NCI-H345 (cell line): ENCODE results near the gene SPNS3.

Experiments
- DNase-seq: peaks from one replicate; lab custom pipeline; 2025; lab: John Stamatoyannopoulos, UW

The SPNS3 gene

DNA sequence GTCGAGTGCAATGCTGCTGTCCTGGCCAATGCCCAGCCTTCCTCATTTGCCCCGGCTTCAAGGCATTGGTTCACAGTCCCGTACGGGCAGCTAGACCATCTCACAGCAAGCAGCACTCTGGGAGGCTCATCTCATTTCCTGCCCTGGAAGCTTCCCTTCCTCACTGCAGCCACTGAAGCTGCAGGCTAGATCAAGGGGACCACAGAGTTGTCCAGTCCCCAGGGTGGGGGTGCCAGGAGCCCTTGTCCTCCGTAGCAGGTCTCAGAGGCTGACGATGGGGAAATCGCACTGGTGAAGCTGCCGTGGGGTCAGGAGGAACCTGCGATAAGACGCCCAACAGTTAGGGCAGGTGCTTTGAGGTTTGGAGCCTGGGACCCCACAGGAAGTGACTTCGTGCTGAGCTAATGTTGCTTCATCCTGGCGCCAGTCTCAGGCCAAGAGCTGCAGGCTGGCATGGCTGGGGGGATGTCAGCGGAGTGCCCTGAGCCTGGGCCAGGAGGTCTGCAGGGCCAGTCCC, at the start of gene SPNS3:
SPNS3 (plus strand) TSS at position 426 of the 517 bp plus-strand sequence; CDS start at position 454, 28 bp downstream.
- DNase-seq, result no peak

DNA sequence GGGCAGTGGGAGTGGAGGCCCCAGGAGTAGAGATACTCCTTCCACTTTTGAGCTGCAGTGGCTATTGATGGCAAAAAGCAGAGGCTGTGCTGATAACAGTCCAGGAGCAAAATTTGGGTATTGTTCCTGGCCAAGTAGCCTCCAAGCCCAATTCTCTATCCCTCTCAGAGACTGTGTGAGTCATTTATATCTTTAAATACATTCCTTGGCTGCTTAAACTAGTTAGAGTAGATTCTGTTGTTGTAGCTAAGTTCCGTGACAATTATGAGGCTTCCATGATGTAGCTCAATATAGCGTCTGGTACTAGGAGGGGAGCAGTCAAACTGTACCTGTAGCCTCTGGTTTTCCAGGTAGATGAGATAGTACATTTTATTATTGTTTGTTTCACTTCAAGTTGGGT, 47.3 kb upstream of the SPNS3 start:
- DNase-seq, result no peak

DNA sequence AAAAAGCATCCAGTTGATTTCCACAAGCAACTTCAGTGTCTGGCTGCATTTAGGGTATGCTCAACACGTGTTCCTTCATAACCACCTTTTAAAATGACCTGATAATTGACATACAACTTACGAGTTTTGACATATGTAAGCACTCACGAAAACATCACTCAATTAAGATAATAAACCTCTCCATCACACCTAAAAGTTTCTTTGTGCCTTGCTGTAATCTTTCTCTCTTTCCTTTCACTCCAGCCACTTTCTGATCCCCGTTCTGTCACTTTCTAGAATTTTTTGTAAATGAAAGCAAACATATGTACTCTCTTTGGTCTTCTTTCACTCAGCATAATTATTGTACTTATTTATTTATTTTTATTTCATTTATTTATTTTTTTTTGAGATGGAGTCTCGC, 46.6 kb upstream of the SPNS3 start:
- no peak for DNase-seq

GRCh38 chr17:4389079-4389478, 44.7 kb upstream of the SPNS3 start:
- DNase-seq, result no peak

GRCh38 chr17:4393806-4394205, 39.9 kb upstream of the SPNS3 start:
- DNase-seq, result no peak

DNA sequence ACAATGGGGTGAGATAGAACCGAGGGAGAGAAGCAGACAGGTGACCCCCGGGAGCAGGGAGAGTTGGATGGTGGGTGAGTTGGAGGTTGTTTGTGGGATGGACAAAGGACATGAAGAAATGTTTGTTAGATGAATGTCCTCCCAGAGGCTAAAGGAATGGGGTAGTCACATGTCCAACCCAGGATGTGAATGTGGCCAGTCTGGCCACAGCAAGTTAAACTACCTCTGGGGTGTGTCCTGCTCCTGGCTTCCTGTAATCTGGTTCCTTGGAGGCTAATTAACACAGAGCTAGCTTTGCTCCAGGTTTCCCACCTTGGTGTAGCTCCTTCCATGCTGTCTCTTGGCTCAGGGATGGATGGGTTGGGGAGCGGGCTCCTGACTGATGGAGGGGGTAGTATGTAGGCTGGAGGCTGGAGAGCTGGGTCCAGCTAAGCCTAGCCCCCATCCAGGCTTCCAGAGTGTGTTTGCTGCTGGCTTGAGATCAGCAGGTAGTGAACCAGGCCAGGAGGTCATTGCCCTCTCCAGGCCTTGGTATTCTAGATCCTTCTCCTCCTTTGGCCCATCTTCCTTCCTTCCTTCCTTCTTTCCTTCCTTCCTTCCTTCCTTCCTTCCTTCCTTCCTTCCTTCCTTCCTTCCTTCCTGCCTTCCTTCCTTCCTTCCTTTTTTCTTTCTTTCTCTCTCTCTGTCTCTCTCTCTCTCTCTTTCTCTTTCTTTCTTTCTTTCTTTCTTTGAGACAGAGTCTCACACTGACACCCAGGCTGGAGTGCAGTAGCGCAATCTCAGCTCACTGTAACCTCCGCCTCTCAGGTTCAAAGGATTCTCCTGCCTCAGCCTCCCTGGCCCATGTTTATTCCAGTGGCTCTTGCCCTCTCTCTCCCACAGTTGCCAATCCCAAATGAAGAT, 39.3 kb upstream of the SPNS3 start:
- DNase-seq, result no peak

GRCh38 chr17:4395111-4395478, 38.6 kb upstream of the SPNS3 start:
- DNase-seq, result no peak

DNA sequence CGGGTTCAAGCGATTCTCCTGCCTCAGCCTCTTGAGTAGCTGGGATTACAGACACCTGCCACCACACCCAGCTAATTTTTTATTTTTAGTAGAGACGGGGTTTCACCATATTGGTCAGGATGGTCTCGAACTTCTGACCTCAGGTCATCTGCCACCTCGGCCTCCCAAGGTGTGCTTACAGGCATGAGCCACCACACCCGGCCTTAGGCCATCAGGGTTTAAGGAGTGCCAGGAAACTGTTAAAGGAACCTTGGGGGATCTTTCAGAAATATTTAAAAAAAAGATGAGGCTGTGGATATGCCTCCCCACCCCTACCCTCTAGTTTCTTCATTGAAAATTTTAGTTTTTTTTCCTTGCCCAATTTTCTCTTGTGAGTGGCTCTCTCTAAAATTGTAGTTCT, 35.9 kb upstream of the SPNS3 start:
- no peak for DNase-seq

GRCh38 chr17:4405038-4405669, 28.6 kb upstream of the SPNS3 start:
- no peak for DNase-seq

DNA sequence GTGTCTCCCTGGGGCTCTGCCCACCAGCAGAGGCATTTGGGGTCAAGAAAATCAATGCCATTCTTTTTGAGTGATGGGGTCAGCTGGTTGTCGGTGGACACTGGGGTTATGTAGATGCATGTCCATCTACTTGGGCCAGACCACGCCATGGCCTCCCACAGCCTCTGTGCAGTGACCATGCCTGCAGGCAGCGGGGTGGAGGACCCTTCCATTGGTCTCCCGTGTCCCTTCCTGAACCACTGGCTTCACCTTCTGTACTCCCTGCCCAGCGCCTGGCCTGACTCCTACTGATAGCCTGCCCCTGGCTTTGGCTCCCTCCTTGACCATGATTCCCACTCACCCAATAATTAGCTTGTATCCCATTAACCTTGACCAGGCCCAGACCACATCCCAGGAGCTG, 28.0 kb upstream of the SPNS3 start:
- DNase-seq, result no peak

- no peak for DNase-seq
These were observed 27.4 kb upstream of the SPNS3 start for GRCh38 chr17:4406386-4406785.

DNA sequence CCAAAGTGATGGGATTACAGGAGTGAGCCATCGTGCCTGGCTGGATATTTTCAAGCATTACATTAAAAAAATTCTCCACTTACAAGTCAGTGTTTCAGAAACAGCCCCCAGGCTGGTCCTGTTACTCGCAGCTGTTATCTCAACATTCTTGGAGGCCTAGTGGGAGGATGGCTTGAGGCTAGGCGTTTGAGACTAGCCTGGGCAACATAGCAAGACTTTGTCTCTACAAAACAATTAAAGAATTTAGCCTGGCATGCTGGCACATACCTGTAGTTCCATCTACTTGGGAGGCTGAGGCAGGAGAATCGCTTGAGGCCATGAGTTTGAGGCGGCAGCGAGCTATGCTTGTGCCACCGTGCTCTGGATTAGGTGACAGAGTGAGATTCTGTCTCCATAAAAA, 26.5 kb upstream of the SPNS3 start:
- no peak for DNase-seq

DNA sequence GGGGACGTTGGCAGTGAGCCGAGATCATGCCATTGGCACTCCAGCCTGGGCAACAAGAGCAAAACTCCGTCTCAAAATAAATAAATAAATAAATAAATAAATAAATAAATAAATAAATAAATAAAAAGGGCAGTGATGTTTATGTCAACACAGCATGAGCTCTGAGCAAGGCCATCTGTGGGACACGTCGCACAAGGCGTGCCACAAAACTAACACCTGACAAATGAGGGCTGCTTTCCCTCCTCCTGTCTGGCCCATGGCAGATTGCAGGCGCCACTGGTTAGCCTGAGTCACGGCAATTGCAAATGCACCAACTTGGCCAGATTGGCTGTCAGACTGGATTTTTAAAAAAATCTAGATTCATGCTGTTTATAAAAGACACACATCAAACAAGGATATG, 25.9 kb upstream of the SPNS3 start:
- no peak for DNase-seq

DNA sequence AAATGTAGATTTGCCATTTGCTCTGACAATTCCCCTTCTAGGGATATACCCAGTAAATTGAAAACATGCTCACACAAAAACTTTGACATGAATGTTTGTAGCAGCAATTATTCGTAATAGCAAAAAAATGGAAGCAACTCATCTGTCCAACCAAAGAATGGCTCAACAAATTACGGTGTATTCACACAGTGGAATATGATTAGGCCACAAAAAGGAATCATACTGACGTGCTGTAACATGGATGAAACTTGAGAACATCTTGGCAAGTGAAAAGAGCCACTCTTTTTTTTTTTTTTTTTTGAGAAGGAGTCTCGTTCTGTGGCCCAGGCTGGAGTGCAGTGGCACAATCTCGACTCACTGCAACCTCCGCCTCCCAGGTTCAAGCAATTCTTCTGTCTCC, 24.1 kb upstream of the SPNS3 start:
- DNase-seq, result no peak

- DNase-seq, result no peak
These were observed 22.5 kb upstream of the SPNS3 start for GRCh38 chr17:4411201-4411600.

DNA sequence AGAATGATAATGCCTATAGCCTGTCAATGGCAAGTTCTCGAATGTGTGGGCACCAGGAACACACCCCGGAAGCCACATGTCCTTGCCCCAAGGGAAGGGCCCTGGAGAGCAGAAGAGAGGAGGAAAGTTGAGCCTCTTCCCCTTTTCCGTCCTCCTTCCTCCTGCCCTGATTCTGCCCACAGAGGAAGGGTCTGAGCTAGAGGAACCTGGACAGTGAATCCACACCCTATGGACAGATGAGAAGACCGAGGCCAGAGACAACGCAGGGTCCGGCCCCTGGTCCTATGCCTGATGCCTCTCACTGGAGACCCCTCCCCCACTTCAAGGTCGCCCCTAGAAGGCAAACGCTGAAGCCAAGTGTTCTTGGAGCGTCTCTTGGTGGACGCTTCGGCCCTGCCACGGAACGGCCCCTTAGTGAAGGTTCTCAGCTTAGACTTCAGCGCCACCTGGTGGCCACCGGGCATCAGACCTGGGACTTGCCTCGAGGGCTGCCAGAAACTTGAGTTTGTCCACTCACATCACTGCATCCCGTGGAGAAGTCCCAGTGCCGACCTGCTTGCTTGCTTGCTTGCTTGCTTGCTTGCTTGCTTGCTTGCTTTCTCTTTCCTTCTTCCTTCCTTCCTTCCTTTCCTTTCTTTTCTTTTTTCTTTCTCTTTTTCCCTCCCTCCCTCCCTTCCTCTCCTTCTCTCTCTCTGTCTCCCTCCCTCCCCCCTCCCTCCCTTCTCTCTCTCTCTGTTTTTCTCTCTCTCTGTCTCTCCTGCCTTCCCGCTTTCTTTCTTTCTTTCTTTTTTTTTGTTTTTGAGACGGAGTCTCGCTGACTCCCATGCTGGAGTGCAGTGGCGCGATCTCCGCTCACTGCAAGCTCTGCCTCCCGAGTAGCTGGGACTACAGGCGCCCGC, 20.6 kb upstream of the SPNS3 start:
- peak; percentile 75 for DNase-seq

DNA sequence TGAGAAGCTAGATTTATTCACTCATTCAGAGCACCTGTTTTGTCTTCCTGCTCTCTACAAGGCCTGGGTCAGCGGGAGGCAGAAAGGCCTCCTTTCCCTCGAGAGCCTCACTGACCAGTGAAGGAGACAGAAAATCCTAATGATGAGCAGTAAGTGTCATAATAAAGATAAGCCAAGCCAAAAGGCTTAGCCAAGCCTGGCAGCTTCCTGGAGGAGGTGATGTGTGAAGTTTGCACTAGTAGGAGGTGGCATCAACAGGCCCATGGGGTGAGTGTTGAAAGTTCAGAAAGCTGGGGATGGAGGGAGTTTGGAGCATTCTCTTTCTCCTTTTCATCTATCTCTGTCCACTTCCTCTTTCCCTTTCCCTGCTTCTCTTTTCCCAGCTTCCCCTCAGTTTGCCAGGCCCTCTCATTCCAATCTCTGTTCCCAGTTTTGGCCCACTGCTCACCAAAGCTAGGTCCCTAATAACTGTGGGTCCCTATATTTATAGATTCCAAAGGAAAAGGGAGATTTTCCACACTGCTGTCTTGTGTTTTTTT, 16.5 kb upstream of the SPNS3 start:
- DNase-seq, result no peak

DNA sequence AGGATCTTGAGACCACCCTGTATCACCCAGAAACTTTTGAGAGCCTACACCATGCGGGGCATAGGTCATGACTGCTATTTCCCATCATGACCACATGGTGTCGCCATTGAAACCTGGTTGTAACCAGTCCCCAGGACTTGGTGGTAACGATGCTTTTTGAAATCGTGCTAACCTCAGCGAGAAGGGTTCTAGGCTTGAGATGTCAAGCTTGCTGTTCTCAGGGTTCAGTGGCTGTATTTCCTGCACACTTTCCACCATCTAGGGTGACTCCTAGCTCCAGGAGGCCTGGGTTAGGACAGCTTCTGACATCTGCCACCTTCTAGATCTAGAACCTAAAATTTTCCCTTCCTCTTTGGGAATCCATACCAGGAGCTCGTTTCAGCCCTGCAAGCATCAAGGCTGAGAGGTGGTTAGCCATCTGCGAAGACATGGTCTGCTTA, 13.0 kb upstream of the SPNS3 start:
- DNase-seq, result peak; percentile 60

GRCh38 chr17:4422864-4423263, 10.9 kb upstream of the SPNS3 start:
- DNase-seq, result peak; percentile 29

DNA sequence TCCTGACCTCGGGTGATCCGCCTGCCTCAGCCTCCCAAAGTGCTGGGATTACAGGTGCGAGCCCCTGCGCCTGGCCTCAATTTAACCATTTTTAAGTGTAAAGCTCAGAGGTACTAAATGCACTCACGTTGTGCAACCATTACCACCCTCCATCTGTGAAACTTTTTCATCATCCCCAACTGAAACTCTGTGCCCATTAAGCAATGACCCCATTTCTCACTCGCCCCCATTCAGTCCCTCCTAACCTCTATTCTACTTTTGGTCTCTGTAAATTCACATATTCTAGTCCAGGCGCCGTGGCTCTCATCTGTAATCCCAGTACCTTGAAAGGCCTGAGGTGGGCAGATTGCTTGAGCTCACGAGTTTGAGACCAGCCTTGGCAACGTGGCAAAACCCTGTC, 8.3 kb upstream of the SPNS3 start:
- no peak for DNase-seq

- DNase-seq, result no peak
These were observed 7.1 kb upstream of the SPNS3 start for GRCh38 chr17:4426499-4427208.
